Central memory CD8-positive, alpha-beta T cell (primary cell): ENCODE data around the gene FUOM.
"Not testable (repeated sequence)": the region's sequence is repeated elsewhere in the genome, so short reads cannot be mapped to it uniquely, and the experiment has no call there.

Source experiments
- ATAC-seq: fragments of 150-1000 bp; cut with Tn5 transposase; replicated peaks from 2 replicates; pipeline ENCODE4 v1.10.0; 2022; ENCODE audit warnings: mild to moderate bottlenecking, moderate FRiP score, moderate number of reproducible peaks; ENCODE audit not compliant: poor library complexity, severe bottlenecking; ENCODE audit errors: extremely low read depth
- DNase-seq, 2 donors: peaks; one replicate each; pipeline ENCODE4 v3.0.0; 2021; ENCODE audit warnings: low spot score in 2 of 2
- H3K27ac Mint-ChIP-seq: one replicate; pipeline ENCODE4 v1.8.0; 2022; ENCODE audit warnings: low read depth, mild to moderate bottlenecking, moderate library complexity, mixed read lengths
- H3K27me3 Mint-ChIP-seq: one replicate; pipeline ENCODE4 v1.8.0; 2022; ENCODE audit warnings: mixed read lengths
- H3K36me3 Mint-ChIP-seq: one replicate; pipeline ENCODE4 v1.8.0; 2022; ENCODE audit warnings: mild to moderate bottlenecking, moderate library complexity, mixed read lengths; ENCODE audit not compliant: insufficient read depth
- H3K4me1 Mint-ChIP-seq: one replicate; pipeline ENCODE4 v1.8.0; 2022; ENCODE audit warnings: mixed read lengths
- H3K4me3 Mint-ChIP-seq: one replicate; pipeline ENCODE4 v1.8.0; 2022; ENCODE audit warnings: mild to moderate bottlenecking, moderate library complexity, mixed read lengths
- H3K9me3 Mint-ChIP-seq: one replicate; pipeline ENCODE4 v1.8.0; 2022; ENCODE audit warnings: mixed read lengths

FUOM gene

GRCh38 chr10:133394801-133395221 is 37.0 kb upstream of the FUOM start:
- Mint-ChIP-seq H3K27me3 (no peaks in the 10 kb centered on the region), H3K36me3 (peaks cover 24% of the 10 kb centered on the region), H3K9me3 (no peaks in the 10 kb centered on the region), H3K27ac (peak overlapping the region; percentile 91), H3K4me1 (peaks cover 41% of the 10 kb centered on the region), H3K4me3 (peak overlapping the region; percentile 88)
- ATAC-seq (no peak), DNase-seq (no peak)

- H3K9me3 Mint-ChIP-seq: no peaks in the 10 kb centered on the region
- peak; percentile 33 for ATAC-seq
- H3K27ac Mint-ChIP-seq: peak within 1 kb of the TSS; percentile 91
- peak; percentile 79 to 81 for DNase-seq
- peaks cover 45% of the 10 kb centered on the region for H3K4me1 Mint-ChIP-seq
- H3K36me3 Mint-ChIP-seq: peaks cover 23% of the 10 kb centered on the region
- H3K27me3 Mint-ChIP-seq: no peaks in the 10 kb centered on the region
- peak within 1 kb of the TSS; percentile 88 for H3K4me3 Mint-ChIP-seq
Observed at GRCh38 chr10:133394064-133394663, 36.3 kb upstream of the FUOM start, which contains the start of gene MTG1. Gene MTG1, plus strand, starts transcription at chr10:133394157. Its CDS starts 64 bp downstream, at chr10:133394221.

- peaks cover 25% of the 10 kb centered on the region for H3K36me3 Mint-ChIP-seq
- H3K27me3 Mint-ChIP-seq: no peaks in the 10 kb centered on the region
- peaks cover 52% of the 10 kb centered on the region for H3K4me1 Mint-ChIP-seq
- ATAC-seq (no peak), DNase-seq (no peak)
- H3K27ac Mint-ChIP-seq: no peak overlapping the region
- H3K9me3 Mint-ChIP-seq: no peaks in the 10 kb centered on the region
- H3K4me3 Mint-ChIP-seq: peak overlapping the region; percentile 88
Observed at GRCh38 chr10:133393401-133394063, 35.7 kb upstream of the FUOM start.

DNA sequence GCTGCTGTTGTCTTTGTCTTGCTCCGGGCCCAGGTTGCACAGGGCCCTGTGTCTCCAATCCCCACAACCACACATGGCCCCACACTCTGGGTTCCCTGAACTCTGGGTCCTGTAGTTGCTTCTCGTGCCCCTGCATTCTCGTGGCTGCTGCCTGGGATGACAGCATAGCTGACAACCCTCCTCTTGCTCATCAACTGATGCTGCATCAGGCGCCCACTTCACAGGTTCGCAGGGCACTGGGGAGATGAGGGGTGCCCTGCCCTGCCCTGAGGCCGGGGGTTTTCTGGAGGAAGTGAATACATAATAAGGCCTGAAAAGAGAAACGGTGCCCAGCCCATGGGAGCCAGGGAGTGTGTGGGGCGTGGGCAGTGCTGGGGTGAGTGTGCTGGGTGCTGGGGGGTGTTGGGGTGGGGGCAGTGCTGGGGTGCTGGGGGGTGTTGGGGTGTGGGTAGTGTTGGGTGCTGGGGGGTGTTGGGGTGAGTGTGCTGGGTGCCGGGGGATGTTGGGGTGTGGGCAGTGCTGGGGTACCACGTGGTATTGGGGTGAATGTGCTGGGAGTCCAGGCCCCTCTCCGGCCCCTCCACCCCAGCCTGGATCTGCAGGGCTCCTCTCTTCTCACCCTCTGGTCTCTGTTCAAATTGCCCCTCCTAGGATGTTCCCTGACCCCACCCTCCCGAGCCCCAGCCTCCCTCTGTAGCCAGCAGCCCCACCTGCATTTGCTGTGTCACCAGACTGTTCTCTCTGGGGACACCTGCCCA is 34.1 kb upstream of the FUOM start:
- H3K9me3 Mint-ChIP-seq: no peaks in the 10 kb centered on the region
- peak overlapping the region; percentile 96 for H3K27ac Mint-ChIP-seq
- DNase-seq (no peak), ATAC-seq (no peak)
- peak overlapping the region; percentile 53 for H3K4me3 Mint-ChIP-seq
- H3K36me3 Mint-ChIP-seq: peaks cover 20% of the 10 kb centered on the region
- peaks cover 53% of the 10 kb centered on the region for H3K4me1 Mint-ChIP-seq
- H3K27me3 Mint-ChIP-seq: no peaks in the 10 kb centered on the region

GRCh38 chr10:133391249-133391635 is 33.4 kb upstream of the FUOM start:
- ATAC-seq (no peak), DNase-seq (no peak)
- Mint-ChIP-seq H3K4me1 (peaks cover 50% of the 10 kb centered on the region), H3K27ac (peak overlapping the region; percentile 96), H3K27me3 (no peaks in the 10 kb centered on the region), H3K36me3 (peaks cover 21% of the 10 kb centered on the region), H3K9me3 (no peaks in the 10 kb centered on the region), H3K4me3 (peak overlapping the region; percentile 53)

GRCh38 chr10:133390597-133391248 is 32.9 kb upstream of the FUOM start:
- Mint-ChIP-seq H3K9me3 (no peaks in the 10 kb centered on the region), H3K36me3 (peaks cover 21% of the 10 kb centered on the region), H3K4me1 (peaks cover 50% of the 10 kb centered on the region), H3K27me3 (no peaks in the 10 kb centered on the region), H3K27ac (peak overlapping the region; percentile 96), H3K4me3 (peak overlapping the region; percentile 87)
- no peak for DNase-seq
- no peak for ATAC-seq

- Mint-ChIP-seq H3K27ac (peak overlapping the region; percentile 96), H3K4me3 (peak overlapping the region; percentile 87), H3K27me3 (no peaks in the 10 kb centered on the region), H3K9me3 (no peaks in the 10 kb centered on the region), H3K36me3 (peaks cover 18% of the 10 kb centered on the region), H3K4me1 (peaks cover 38% of the 10 kb centered on the region)
- DNase-seq: peak in 1 of 2 donors; percentile 42
- ATAC-seq: peak; percentile 61
Observed at GRCh38 chr10:133388973-133389818, 31.4 kb upstream of the FUOM start.

- Mint-ChIP-seq H3K27me3 (no peaks in the 10 kb centered on the region), H3K4me1 (peaks cover 38% of the 10 kb centered on the region), H3K36me3 (peaks cover 18% of the 10 kb centered on the region), H3K27ac (peak overlapping the region; percentile 96), H3K4me3 (peak overlapping the region; percentile 87), H3K9me3 (no peaks in the 10 kb centered on the region)
- no peak for ATAC-seq
- no peak for DNase-seq
Observed at GRCh38 chr10:133388236-133388972, 30.6 kb upstream of the FUOM start.

- not testable (repeated sequence) for H3K9me3 Mint-ChIP-seq, H3K27ac Mint-ChIP-seq, H3K4me3 Mint-ChIP-seq, DNase-seq, ATAC-seq, H3K27me3 Mint-ChIP-seq
- Mint-ChIP-seq H3K4me1 (peaks cover 38% of the 10 kb centered on the region), H3K36me3 (peaks cover 20% of the 10 kb centered on the region)
Observed at GRCh38 chr10:133386951-133387350, 29.1 kb upstream of the FUOM start.

DNA sequence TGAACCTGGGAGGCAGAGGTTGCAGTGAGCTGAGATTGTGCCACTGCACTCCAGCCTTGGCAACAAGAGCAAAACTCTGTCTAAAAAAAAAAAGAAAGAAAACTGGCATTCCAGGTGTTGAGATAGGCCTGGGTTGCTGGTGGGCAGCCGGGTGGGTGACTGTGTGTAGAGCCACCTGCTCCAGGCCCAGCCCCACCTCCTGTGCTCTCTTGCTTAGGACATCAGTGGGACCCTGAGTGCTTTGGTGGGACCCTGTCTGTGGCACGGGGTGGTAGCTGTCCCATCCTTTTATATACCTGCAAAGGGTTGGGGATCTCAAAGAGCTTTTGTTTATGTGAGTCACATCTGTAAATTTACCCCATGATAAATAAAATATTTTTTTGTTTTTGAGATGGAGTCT is 27.4 kb upstream of the FUOM start:
- DNase-seq (no peak), ATAC-seq (no peak)
- Mint-ChIP-seq H3K9me3 (no peaks in the 10 kb centered on the region), H3K4me1 (peaks cover 24% of the 10 kb centered on the region), H3K27ac (no peak overlapping the region), H3K36me3 (peaks cover 13% of the 10 kb centered on the region), H3K27me3 (no peaks in the 10 kb centered on the region), H3K4me3 (no peak overlapping the region)

DNA sequence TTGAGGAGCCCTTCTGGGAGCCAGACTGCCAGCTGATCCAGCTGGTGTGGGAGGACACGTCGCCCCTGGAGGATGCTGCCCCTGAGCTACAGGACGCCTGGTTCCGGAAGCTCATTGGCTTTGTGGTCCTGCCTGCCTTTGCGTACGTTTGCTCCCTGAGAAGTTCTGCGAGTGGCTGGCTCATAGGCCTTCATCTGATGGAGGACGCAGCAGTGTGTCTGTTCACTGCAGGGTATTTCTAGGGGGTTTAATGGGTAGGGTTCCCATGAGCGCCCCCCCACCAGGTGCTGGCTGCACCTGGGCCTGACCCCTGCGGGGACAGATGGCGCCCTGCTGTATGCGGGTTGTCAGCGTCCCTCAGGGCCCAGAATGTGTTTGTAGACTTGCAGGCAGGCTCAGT is 26.3 kb upstream of the FUOM start:
- H3K36me3 Mint-ChIP-seq: peaks cover 11% of the 10 kb centered on the region
- H3K4me1 Mint-ChIP-seq: peaks cover 16% of the 10 kb centered on the region
- no peak overlapping the region for H3K27ac Mint-ChIP-seq
- H3K4me3 Mint-ChIP-seq: no peak overlapping the region
- no peaks in the 10 kb centered on the region for H3K9me3 Mint-ChIP-seq
- ATAC-seq (no peak), DNase-seq (no peak)
- no peaks in the 10 kb centered on the region for H3K27me3 Mint-ChIP-seq
